Measurements from ENCODE around the gene NKG7. TPM values are rescaled to one million over a fixed set of nuclear protein-coding genes. Genes with fewer than 3 reads are reported as not detected.

Gene NKG7
- total and polyA plus RNA-seq, 2 of the 13 experiments (the other 11 are each of a cell fraction or from before 2014, with no cell fraction given), result 0.40 TPM; not detected in 1

DNA sequence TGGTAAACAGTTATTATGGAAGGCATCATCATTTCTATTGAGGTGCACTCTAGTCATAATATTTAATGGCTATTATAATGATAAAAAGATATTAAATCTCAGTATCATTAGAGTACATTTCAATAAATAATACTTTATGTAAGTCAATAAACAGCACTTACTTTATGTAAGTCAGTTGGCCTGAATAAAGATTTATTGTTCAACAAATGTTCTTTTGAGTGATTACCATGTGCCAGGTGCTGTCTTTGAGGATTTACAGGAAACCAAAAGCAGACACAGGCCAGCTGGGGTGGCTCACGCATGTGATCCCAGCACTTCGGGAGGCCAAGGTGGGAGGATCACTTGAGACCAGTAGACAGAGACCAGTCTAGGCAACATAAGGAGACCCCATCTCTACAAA lies 5.0 kb upstream of the NKG7 start (continued):
- TF ChIP-seq, protein P1, sequence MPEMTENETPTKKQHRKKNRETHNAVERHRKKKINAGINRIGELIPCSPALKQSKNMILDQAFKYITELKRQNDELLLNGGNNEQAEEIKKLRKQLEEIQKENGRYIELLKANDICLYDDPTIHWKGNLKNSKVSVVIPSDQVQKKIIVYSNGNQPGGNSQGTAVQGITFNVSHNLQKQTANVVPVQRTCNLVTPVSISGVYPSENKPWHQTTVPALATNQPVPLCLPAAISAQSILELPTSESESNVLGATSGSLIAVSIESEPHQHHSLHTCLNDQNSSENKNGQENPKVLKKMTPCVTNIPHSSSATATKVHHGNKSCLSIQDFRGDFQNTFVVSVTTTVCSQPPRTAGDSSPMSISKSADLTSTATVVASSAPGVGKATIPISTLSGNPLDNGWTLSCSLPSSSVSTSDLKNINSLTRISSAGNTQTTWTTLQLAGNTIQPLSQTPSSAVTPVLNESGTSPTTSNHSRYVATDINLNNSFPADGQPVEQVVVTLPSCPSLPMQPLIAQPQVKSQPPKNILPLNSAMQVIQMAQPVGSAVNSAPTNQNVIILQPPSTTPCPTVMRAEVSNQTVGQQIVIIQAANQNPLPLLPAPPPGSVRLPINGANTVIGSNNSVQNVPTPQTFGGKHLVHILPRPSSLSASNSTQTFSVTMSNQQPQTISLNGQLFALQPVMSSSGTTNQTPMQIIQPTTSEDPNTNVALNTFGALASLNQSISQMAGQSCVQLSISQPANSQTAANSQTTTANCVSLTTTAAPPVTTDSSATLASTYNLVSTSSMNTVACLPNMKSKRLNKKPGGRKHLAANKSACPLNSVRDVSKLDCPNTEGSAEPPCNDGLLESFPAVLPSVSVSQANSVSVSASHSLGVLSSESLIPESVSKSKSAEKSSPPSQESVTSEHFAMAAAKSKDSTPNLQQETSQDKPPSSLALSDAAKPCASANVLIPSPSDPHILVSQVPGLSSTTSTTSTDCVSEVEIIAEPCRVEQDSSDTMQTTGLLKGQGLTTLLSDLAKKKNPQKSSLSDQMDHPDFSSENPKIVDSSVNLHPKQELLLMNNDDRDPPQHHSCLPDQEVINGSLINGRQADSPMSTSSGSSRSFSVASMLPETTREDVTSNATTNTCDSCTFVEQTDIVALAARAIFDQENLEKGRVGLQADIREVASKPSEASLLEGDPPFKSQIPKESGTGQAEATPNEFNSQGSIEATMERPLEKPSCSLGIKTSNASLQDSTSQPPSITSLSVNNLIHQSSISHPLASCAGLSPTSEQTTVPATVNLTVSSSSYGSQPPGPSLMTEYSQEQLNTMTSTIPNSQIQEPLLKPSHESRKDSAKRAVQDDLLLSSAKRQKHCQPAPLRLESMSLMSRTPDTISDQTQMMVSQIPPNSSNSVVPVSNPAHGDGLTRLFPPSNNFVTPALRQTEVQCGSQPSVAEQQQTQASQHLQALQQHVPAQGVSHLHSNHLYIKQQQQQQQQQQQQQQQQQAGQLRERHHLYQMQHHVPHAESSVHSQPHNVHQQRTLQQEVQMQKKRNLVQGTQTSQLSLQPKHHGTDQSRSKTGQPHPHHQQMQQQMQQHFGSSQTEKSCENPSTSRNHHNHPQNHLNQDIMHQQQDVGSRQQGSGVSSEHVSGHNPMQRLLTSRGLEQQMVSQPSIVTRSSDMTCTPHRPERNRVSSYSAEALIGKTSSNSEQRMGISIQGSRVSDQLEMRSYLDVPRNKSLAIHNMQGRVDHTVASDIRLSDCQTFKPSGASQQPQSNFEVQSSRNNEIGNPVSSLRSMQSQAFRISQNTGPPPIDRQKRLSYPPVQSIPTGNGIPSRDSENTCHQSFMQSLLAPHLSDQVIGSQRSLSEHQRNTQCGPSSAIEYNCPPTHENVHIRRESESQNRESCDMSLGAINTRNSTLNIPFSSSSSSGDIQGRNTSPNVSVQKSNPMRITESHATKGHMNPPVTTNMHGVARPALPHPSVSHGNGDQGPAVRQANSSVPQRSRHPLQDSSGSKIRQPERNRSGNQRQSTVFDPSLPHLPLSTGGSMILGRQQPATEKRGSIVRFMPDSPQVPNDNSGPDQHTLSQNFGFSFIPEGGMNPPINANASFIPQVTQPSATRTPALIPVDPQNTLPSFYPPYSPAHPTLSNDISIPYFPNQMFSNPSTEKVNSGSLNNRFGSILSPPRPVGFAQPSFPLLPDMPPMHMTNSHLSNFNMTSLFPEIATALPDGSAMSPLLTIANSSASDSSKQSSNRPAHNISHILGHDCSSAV (CRISPR knock-in tag; IDR thresholded peaks at IDR 0.05; ENCODE audit: borderline replicate concordance), result no peak
- TF ChIP-seq ZNF883 (CRISPR knock-in tag; IDR thresholded peaks at IDR 0.05; ENCODE audit: not compliant biosample characterization) (no peak), ZC3H4 (CRISPR knock-in tag; IDR thresholded peaks at IDR 0.05; ENCODE audit: borderline replicate concordance) (no peak), ZNF264 (CRISPR knock-in tag; IDR thresholded peaks at IDR 0.05) (no peak), RBFOX2 (IDR thresholded peaks at IDR 0.05; ENCODE audit: low read depth, low read length) (no peak), ATRX (CRISPR knock-in tag; IDR thresholded peaks at IDR 0.05; ENCODE audit: borderline replicate concordance) (no peak), NFYC (CRISPR knock-in tag; IDR thresholded peaks at IDR 0.05) (no peak), JUN (CRISPR knock-in tag; IDR thresholded peaks at IDR 0.05) (no peak), ZNF589 (CRISPR knock-in tag; conservative IDR thresholded peaks at IDR 0.05) (no peak), ZNF337 (CRISPR knock-in tag; IDR thresholded peaks at IDR 0.05; ENCODE audit: borderline replicate concordance, low read depth) (no peak)

Data from HepG2 (cell line).